ENCODE measurements around the gene TLR10. TPM values are rescaled to one million over a fixed set of nuclear protein-coding genes. Genes with fewer than 3 reads are reported as not detected.
"Not testable (repeated sequence)": the region's sequence is repeated elsewhere in the genome, so short reads cannot be mapped to it uniquely, and the experiment has no call there.

The TLR10 gene, protein sequence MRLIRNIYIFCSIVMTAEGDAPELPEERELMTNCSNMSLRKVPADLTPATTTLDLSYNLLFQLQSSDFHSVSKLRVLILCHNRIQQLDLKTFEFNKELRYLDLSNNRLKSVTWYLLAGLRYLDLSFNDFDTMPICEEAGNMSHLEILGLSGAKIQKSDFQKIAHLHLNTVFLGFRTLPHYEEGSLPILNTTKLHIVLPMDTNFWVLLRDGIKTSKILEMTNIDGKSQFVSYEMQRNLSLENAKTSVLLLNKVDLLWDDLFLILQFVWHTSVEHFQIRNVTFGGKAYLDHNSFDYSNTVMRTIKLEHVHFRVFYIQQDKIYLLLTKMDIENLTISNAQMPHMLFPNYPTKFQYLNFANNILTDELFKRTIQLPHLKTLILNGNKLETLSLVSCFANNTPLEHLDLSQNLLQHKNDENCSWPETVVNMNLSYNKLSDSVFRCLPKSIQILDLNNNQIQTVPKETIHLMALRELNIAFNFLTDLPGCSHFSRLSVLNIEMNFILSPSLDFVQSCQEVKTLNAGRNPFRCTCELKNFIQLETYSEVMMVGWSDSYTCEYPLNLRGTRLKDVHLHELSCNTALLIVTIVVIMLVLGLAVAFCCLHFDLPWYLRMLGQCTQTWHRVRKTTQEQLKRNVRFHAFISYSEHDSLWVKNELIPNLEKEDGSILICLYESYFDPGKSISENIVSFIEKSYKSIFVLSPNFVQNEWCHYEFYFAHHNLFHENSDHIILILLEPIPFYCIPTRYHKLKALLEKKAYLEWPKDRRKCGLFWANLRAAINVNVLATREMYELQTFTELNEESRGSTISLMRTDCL
- not detected for polyA plus RNA-seq (2012; ENCODE audit: insufficient read depth, insufficient read length)

DNA sequence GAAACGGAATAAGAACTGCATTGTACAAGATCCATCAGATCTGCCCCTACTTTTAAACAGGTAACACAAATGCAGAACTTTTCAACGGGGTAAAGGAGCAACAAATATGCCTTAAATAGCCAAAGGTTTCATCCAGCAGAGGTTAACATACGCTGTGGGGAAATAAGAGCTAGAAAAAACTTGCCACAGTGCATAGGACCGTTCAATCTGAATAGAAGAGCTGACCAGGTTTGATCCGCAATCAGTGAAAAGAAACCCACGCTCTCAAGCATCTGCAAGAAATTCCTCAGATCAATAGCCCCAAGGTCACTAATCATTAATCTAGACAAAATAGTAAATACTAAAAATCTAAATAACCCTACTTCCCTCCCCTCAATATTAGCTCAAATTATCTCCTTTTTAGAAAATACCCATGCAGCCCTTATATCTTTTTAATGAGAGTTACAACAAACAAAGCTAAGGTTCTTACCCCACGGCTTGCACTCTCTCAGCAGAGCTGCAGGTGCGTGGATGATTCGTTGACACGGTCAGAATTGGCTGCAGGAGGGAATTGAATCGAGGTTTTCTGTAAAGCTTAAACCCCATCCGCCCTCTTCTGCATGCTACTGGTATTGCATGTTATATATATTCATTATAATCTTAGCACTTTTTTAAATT is at the start of gene TLR10:
Gene TLR10, minus strand, starts transcription at position 539 of the 657 bp plus-strand sequence. CDS start 7,400 bp downstream, outside the sequence.
- H3K4me3 ChIP-seq (ENCODE audit: low read length): no peak within 1 kb of the TSS

DNA sequence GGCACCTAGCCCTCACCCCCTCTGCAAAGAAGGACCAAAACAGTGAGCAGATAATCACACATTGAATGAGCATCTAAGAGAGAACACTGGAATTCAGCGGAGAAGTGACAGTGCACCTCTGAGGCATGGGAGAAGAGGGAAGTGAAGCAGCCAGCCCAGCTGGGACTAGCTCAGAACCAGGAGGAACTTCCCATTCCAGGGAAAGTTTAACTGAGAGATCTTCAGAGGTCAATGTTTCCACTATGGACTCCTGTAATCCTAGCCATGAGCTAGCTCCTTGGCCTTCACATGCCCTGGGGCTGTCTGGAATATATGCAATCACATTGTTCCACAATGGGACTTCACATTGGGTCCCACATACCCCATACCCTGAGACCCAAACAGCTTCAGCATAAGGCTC is 49.4 kb upstream of the TLR10 start:
- H3K4me3 ChIP-seq (ENCODE audit: low read length): no peak overlapping the region
- DNase-seq (ENCODE audit: low read depth, low spot score): no peak

More for the DNA sequence above, at the start of gene TLR10:
- peak; percentile 49 for DNase-seq (ENCODE audit: low read depth, low spot score)

DNA sequence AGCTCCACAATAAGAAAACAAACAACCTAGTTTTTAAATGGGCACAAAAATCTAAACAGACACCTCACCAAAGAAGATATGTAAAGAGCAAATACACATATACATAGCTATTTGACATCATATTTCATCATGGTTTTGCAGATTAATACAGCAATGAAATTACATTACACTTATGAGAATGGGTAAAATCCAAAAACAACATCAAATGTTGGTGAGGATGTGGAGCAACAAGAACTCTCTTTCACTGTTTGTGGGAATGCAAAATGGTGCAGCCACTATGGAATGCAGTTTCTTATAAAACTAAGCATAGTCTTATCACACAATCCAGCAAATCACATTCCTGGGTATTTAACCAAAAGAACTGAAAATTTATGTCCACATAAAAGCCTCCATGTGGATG is 48.9 kb upstream of the TLR10 start:
- H3K4me3 ChIP-seq (ENCODE audit: low read length): no peak overlapping the region
- no peak for DNase-seq (ENCODE audit: low read depth, low spot score)

DNA sequence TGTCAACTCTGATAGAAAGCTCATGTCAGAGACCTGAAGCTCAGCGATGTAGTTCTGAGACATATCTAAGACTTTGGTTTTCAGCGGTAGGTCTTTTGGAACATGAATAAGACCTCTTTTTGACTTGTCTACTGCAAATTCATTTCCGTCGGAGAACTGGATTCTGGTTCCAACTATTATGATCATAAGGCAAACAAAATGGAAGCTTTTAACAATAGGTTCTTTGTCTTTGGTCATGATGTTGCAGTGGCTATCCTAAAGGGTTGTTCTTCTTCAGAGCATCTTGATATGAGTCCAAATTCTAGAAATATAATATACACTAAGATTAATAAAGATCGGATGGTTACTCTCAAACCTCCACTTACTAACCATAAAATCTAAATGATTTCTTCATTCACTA is 46.4 kb upstream of the TLR10 start:
- no peak for DNase-seq (ENCODE audit: low read depth, low spot score)
- H3K4me3 ChIP-seq (ENCODE audit: low read length): no peak overlapping the region

DNA sequence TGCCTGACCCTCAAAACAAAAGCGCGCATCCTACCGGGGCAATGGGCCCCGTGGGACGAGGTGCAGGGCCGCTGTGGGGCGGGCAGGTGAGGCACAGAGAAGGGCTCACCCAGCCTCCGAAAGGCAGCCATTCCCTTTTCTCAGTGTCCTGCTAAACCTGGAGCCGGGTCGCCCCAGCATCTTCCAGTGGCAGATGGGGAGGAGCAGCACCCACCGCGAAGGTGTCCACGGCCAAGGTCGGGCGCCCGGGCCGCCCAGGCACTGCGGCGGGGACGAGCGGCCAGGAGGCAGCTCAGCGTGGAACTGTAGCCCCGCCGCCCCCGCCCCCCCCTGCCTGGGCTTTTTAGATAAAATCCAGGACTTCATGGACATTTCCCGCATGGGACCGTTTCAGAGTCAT is 41.0 kb upstream of the TLR10 start:
- no peak for DNase-seq (ENCODE audit: low read depth, low spot score)

DNA sequence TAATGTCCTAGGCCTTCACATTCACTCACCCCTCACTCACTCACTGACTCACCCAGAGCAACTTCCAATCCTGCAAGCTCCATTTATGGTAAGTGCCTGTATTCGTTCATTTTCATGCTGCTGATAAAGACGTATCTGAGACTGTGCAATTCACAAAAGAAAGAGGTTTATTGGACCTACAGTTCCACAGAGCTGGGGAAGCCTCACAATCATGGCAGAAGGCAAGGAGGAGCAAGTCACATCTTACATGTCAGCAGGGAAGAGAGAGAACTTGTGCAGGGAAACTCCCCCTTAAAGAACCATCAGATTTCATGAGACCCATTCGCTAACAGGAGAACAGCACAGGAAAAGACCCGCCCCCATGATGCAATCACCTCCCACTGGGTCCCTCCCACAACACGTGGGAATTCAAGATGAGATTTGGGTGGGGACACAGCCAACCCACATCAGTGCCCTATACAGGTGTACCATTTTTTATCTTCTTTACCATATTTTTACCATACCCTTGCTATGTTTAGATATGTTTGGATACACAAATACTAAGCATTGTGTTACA is 40.0 kb upstream of the TLR10 start:
- DNase-seq (ENCODE audit: low read depth, low spot score): no peak

More for the DNA sequence above, 41.0 kb upstream of the TLR10 start:
- no peak overlapping the region for H3K4me3 ChIP-seq (ENCODE audit: low read length)

DNA sequence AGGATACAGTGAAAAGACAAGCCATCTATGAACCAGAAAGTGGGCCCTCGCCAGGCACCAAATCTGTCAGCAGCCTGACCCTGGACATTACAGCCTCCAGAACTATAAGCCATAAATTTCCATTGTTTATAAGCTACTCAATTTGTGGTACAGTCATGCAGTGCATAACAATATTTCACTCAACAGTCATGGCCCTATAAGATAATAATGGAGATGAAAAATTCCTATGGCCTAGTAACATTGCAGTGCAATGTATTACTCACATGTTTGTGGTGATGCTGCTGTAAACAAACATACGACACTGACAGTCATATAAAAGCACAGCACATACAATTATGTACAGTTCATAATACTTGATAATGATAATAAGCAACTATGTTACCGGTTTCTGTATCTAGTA is 38.9 kb upstream of the TLR10 start:
- H3K4me3 ChIP-seq (ENCODE audit: low read length): no peak overlapping the region
- DNase-seq (ENCODE audit: low read depth, low spot score): no peak

More for the DNA sequence above, 40.0 kb upstream of the TLR10 start:
- no peak overlapping the region for H3K4me3 ChIP-seq (ENCODE audit: low read length)

DNA sequence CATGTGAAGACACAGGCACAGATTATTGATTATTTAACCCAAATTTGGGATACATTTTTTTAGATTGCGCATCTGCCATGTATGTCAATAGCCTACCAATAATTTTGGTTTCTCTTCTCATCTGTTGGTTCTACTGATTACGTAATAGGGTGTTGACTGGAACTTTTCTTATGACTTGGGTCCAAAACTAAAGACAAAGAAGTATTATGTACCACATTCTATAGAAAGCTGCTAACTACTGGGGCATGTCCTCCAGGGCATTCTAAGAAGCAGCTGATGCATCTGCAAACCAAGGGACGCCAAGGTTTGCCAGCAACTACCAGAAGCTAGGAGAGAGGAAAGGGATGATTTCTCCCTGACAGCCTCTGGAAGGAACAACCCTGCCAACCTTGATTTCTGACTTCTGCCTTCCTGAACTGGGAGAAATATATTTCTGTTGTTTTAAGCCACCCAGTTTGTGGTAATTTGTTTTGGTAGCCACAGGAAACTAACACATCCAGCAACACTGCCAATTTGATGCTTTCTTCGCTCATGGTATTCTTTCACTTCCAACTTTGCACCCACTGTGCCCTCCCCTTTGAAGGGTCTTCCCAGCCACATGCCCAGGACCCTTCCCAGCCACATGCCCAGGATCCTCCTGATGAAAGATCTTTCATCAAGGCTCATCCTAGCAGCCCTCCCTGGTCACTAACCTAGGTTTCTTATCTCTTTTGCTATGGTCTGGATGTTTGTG is 37.7 kb upstream of the TLR10 start:
- no peak overlapping the region for H3K4me3 ChIP-seq (ENCODE audit: low read length)
- no peak for DNase-seq (ENCODE audit: low read depth, low spot score)

DNA sequence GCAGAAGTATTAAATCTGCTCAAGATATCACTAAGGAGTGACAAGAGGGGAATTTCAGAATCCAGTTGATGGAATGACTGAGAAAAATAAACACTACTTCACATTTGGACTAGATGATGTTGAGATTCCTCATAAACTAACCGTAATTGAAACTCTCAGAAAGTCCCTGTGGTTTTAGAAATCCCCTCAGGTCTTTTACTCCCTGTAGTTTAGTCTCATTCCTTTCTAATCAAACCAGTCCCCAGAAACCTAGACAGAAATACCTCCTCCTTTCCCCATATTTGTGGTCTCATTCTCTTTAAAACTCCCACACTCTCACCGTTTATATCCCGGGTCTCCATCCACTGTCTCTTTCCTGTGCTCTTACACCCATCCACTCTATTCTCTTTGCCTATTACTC is 36.8 kb upstream of the TLR10 start:
- no peak for DNase-seq (ENCODE audit: low read depth, low spot score)
- H3K4me3 ChIP-seq (ENCODE audit: low read length): no peak overlapping the region

DNA sequence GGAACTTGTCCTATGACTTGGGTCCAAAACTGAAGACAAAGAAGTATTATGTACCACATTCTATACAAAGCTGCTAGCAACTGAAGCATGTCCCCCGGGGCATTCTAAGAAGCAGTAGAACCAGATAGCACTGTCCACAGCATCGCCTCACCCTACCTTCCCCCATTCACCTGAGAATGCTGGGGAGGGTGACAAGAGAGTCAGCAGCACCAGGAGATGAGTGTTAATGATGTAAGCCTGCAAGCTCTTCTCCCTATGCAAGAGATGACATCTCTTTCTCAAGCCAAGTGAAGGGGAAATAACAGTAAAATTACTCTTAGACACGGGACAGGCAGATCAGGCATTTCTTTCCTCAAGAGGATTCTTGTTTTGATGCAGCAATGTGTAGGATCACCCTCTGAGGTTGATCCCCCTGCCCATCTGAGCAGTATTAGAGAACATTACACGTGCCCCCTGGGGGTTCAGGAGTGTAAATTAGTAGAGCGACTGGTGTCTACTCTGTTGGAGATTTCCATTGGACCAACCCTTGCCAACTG is 35.7 kb upstream of the TLR10 start:
- DNase-seq (ENCODE audit: low read depth, low spot score): no peak

DNA sequence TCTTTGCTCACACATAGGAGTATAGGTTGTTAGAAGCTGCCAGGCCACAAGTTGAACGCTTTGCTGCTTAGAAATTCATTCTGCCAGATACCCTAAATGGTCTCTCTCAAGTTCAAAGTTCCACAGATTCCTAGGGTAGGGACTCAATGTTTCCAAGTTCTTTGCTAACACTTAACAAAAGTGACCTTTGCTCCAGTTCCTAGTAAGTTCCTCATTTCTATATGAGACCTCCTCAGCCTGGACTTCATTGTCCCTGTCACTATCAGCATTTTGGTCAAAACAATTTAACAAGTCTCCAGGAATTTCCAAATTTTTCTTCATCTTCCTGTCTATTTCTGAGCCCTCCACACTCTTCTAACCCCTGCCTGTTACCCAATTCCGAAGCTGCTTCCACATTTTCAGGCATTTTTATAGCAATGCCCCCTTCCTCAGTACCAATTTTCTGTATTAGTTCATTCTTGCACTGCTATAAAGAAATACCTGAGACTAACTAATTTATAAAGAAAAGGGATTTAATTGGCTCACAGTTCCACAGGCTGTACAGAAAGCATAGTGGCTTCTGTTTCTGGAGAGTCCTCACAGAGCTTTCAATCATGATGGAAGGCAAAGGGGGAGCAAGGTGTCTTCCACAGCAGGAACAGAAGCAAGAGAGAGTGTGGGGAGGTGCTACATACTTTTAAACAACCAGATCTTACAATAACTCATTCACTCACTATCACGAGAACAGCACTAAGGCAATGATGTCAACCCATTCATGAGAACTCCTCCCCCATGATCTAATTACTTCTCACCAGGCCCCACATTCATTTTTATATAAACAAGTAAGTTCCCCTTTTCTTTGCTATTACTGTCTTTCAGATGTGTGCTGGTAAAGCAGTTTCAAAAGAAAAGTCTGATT is 33.3 kb upstream of the TLR10 start:
- DNase-seq (ENCODE audit: low read depth, low spot score): no peak
- no peak overlapping the region for H3K4me3 ChIP-seq (ENCODE audit: low read length)

More for the DNA sequence above, 35.7 kb upstream of the TLR10 start:
- H3K4me3 ChIP-seq (ENCODE audit: low read length): no peak overlapping the region

DNA sequence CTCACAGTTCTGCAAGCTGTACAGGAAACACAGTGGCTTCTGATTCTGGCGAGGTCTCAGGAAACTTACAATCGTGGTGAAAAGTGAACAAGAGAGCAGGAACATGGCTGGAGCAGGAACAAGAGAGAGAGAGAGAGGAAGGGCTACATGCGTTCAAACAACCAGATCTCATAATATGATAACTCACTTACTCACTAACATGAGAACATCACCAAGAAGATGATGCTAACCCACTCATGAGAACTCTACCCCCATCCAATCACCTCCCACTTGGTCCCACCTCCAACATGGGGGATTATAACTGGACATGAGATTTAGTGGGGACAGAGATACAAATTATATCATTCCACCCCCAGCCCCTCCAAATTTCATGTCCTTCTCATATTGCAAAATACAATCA is 31.6 kb upstream of the TLR10 start:
- no peak overlapping the region for H3K4me3 ChIP-seq (ENCODE audit: low read length)
- DNase-seq (ENCODE audit: low read depth, low spot score): no peak

DNA sequence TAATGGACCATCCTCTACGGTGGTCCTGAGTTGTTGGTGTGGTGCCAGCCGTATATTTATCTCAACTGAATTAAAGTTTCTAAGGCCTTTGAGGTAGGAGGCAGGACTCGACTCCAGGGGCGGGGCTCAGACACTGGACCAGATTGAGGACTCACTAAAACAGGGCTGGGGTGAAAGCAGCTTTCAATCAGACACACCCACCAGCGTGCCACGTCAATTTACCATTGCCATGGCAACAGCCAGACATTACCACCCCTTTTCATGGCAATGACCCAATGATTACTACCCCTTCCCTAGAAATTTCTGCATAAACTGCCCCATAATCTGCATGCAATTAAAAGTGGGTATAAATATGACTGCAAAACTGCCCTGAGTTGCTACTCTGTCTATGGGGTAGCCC is 28.5 kb upstream of the TLR10 start:
- H3K4me3 ChIP-seq (ENCODE audit: low read length): no peak overlapping the region
- no peak for DNase-seq (ENCODE audit: low read depth, low spot score)

DNA sequence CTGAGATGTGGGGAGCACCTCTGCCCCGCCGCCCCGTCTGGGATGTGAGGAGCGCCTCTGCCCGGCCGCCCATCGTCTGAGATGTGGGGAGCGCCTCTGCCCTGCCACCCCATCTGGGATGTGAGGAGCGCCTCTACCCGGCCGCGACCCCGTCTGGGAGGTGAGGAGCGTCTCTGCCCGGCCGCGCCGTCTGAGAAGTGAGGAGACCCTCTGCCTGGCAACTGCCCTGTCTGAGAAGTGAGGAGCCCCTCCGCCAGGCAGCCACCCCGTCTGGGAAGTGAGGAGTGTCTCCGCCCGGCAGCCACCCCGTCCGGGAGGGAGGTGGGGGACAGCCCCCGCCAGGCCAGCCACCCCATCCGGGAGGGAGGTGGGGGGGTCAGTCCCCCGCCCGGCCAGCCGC is 24.7 kb upstream of the TLR10 start:
- H3K4me3 ChIP-seq (ENCODE audit: low read length); DNase-seq (ENCODE audit: low read depth, low spot score): not testable (repeated sequence)

DNA sequence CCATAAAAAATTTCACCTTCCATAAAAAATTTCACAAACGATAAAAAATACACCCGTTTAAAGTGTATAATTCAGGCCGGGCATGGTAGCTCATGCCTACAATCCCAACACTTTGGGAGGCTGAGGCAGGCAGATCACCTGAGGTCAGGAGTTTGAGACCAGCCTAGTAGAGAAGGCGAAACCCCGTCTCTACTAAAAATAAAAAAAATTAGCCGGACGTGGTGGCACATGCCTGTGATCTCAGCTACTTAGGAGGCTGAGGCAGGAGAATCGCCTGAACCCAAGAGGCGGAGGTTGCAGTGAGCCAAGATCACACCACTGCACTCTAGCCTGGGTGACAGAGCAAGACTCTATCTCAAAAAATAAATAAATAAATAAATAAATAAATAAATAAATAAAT is 23.5 kb upstream of the TLR10 start:
- H3K4me3 ChIP-seq (ENCODE audit: low read length); DNase-seq (ENCODE audit: low read depth, low spot score): not testable (repeated sequence)

DNA sequence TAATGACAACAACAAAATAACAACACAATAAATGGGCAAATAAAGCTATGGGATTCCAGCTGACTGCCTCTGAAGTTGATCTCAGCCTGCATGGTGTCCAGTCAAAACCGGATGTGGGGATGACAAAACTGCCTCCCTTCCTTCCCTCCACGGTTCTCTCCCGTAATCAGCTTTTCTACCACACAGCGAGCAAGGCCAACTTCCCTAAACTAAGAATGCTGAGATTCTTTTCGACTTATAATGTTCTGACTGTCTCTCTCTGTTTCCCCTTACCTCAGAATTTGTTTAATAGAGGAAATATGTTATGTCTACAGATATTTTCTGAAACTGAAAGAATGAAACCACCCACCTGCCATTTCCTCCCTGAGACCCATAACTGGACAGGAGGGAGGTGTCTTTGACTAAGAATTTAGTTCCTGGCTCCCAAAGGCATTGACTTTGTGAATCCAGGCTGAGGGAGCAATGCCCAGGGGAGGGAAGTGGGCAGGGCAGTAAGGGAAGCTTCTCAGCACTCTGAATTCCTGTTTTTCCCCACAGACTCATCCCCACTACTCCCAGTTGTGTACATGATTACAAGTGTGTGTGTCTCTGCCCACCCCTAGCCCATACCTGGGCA is 22.8 kb upstream of the TLR10 start:
- H3K4me3 ChIP-seq (ENCODE audit: low read length): no peak overlapping the region

DNA sequence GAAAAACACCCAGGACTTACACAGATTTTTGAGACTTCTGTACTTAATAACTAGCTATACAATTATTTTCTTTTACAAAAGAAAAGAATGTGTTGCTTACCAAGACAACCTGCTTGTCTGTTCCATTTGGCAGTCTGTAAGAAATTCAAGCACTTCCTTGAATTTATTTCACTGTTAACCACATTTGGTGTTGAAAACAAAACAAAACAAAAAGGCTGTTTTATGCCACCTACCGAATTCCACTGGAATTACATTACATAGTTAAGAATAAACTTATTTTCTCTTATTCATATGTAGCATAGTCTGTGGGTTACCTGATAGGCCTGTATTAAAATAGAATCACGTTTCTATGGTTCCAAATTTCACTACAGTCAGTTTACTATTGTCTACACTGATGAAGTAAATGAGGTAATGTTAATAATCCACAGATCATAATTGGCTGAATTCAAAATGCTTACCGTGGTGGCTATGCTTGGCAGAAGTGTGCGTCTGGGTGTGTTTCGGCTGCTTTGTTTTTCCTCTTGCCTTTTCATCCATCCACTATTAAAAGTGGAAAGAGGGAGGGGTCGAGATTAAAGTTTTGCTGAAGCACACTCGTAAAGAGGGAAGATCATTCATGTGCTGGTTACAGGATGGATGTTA is 22.0 kb upstream of the TLR10 start, which contains the start of gene TLR1:
Gene TLR1, minus strand, starts transcription at position 138 of the 642 bp plus-strand sequence. CDS start 5,960 bp downstream, outside the sequence.
- peak; percentile 41 for DNase-seq (ENCODE audit: low read depth, low spot score)
- H3K4me3 ChIP-seq (ENCODE audit: low read length): no peak within 1 kb of the TSS

More for the DNA sequence above, 22.8 kb upstream of the TLR10 start:
- no peak for DNase-seq (ENCODE audit: low read depth, low spot score)
